Omental fat pad (tissue), 4 donors: ENCODE data around the gene GLA. TPM values are rescaled to one million over a fixed set of nuclear protein-coding genes. Genes with fewer than 3 reads are reported as not detected.

Source experiments
- ATAC-seq: fragments of 150-250 bp; one replicate; pipeline ENCODE4 v1.9.1; 2016; ENCODE audit warnings: mild to moderate bottlenecking, moderate library complexity; ENCODE audit not compliant: low FRiP score
- DNase-seq: peaks from one replicate; pipeline ENCODE4 v3.0.0-alpha.2; 2019; ENCODE audit warnings: low spot score
- total RNA-seq, 4 donors: library from RNA; depleted of rRNA; stranded (reverse); fragments of >200 nt; gene quantifications; one replicate each; pipeline ENCODE4 v1.1.0, GENCODE V29; 2016
- TF ChIP-seq, protein P1 (sequence below), 3 donors: fragments of 450-650 bp; IDR thresholded peaks; one replicate each; pipeline ENCODE4 v1.5.1; 2016 to 2017; ENCODE audit warnings: antibody characterized with exemption in 3 of 3, mild to moderate bottlenecking in 3 of 3, moderate library complexity in 2 of 3

The GLA gene
- total RNA-seq, 4 donors from 2014 or later, result 26.4 to 101 (median 49.7) TPM

DNA sequence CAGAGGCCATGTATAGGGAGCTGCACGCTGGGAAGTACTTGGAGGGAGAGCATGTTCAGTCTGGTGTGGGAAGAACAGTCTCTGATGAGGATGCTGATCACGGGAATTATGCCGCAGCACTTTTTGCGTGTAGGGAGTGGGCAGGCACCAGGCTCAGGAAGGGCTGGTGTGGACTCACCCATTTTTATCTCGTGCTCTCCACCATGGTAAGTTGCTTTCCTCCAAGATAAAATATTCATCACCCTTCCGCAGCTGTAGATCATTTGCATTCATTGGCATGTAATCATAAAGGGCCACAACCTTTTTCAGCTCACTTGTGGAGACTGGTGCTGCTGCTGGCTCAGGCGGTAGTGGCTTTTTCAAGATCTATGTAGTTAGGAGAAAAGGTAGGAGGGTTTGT, 47.3 kb downstream of the GLA start:
- no peak for ATAC-seq
- TF ChIP-seq, protein P1, sequence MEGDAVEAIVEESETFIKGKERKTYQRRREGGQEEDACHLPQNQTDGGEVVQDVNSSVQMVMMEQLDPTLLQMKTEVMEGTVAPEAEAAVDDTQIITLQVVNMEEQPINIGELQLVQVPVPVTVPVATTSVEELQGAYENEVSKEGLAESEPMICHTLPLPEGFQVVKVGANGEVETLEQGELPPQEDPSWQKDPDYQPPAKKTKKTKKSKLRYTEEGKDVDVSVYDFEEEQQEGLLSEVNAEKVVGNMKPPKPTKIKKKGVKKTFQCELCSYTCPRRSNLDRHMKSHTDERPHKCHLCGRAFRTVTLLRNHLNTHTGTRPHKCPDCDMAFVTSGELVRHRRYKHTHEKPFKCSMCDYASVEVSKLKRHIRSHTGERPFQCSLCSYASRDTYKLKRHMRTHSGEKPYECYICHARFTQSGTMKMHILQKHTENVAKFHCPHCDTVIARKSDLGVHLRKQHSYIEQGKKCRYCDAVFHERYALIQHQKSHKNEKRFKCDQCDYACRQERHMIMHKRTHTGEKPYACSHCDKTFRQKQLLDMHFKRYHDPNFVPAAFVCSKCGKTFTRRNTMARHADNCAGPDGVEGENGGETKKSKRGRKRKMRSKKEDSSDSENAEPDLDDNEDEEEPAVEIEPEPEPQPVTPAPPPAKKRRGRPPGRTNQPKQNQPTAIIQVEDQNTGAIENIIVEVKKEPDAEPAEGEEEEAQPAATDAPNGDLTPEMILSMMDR (IDR thresholded peaks at IDR 0.05), result no peak
- no peak for DNase-seq

DNA sequence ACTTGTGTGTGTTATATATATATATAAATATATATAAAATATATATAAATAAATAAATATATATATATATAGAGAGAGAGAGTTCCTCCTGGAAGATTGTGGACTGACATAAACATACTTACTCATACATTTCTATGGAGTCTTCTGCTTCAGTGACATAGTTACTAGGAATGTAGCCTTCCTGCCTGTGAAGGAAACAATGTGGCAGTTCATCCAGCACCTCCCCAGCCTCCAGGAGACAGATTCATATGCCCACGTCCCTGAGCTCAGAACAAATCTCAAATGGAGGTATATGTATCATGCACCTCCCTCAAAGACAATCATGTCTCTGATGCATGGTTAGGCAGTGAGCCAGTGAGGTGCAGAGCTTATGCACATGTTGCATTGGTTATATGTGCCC, 47.8 kb downstream of the GLA start:
- DNase-seq (no peak), ATAC-seq (no peak)
- TF ChIP-seq, protein P1 (IDR thresholded peaks at IDR 0.05), result no peak

DNA sequence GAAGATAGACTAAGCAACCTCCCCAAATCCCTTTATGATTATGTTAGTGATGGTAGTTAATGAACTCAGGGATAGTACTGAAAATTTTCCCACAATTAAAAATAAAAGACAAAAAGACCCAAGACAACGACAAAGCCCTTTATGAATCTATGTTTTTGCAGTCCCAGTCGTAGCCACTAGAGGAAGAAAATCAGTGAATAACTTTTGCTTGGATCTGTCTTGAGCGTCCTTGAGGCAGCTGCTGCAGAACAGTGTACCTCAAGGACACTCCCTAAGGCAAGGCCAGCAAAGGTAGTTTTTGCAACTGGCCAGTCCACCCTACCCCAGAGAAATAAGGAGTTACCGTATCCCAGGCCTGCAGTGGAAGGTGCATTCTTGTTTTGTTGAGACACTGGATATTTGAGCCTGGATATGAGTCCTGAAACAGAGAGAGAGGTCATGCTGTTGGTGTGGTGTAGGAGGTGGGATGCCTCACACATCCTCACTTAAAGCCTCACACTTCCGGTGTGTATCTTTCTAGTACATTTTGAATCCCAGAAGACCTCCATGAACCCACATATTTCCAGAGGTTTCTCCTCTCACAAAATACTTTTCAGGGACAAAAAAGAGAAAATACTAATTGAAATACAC, 50.4 kb downstream of the GLA start:
- no peak for ATAC-seq
- DNase-seq, result no peak

DNA sequence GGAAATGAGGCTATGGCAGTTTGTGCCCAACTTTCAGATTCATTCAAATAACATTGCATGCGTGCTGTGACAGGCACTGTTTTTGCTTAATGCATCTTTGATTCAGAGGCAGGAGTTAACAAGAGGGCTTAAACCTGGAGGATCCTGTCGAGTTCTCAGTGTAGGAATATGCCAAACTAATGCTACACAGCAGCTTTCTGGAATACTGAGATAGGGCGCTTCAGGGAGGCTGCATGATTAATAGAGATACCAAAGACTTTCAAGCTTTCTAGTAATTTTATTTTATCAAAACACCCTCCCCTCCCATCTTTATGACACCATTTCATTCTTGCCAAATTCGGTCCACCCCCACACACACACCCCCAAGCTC, 58.5 kb downstream of the GLA start:
- ATAC-seq (no peak), DNase-seq (no peak)
- TF ChIP-seq, protein P1 (IDR thresholded peaks at IDR 0.05), result no peak

More for the DNA sequence above, 50.4 kb downstream of the GLA start:
- TF ChIP-seq, protein P1 (IDR thresholded peaks at IDR 0.05), result no peak

DNA sequence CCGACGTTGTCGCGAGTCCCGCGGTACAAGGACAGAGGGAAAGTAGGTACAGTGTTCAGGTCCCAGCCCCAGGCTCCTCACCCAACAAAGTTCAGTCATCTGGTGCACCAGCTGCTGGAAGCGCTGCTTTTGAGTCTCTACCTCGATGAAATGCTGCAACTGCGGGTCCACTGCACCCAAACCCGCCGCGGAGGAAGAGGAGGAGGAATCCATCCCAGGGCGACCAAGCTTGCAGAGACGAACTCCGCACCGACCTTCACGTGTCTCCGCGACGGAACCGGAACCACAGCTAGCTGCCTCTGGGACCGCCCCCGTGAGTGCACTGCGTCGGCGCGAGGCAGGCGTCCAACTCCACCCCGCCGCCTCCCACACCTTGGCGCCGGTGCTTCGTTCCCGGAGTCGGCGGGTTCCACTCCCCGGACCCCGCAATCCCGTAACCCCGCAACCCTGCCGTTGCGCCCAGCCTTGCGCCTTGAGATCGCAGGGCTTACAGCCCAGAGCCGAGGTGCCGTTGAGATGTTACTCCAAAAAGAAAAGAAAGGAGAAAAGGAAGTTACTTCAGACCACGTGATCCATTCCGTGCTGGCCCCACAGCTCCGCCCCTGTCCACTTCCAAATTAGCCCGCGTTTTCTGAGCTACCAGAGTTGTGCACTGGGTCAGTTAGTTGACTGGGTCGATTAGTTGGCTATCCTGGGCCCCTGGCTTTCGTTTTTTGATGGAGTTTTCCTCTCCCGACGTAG, 59.1 kb downstream of the GLA start, which contains the start of gene TIMM8A:
Gene TIMM8A, minus strand, starts transcription at position 291 of the 741 bp plus-strand sequence. Its CDS starts 78 bp downstream, at position 213.
- ATAC-seq, result peak; percentile 95
- TF ChIP-seq, protein P1 (IDR thresholded peaks at IDR 0.05), result no peak
- peak; percentile 29 for DNase-seq

DNA sequence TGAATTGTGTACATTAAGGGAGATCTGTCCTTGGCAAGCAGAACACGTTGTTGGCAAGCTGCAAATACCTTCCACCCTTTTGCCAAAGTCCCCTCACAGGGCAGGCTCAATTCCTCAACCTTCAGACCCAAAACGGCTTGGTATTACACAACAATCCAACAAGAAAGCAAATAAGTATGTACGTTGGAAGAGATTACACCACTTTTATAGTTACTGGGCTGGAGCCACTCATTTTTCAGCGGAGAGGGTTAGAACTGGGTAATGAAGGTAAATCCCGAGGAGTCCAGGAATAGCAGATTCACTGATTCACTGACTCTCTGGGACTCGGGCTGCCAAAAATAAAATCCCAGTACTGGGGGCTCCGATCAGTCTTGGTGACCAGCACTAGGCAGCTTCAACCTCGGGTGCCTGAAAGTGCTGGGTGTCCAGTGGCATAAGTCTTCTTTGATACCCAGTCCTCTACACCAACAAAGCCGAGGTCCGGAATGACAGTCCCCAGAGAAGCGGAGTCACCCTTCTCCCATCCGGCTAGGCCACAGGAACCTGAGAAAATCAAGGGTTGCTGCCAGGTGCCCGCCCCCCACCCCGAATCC, 59.8 kb downstream of the GLA start:
- DNase-seq, result no peak
- TF ChIP-seq, protein P1 (IDR thresholded peaks at IDR 0.05), result no peak
- peak; percentile 47 for ATAC-seq

Other genes starting within 250 kb of the GLA start
- gene DRP2, start 188.1 kb downstream of the GLA start, total RNA-seq, result under 1 TPM; under 0.01 to 0.31 (median 0.14) TPM
- under 1 TPM in 2 of 4 donors, not detected in 2; 0.24 to 0.63 TPM for gene TAF7L, start 116.6 kb downstream of the GLA start, total RNA-seq
- 10 to 100 TPM in 1 of 4 donors, 1 to 10 TPM in 3; 4.3 to 16.3 (median 5.5) TPM for gene TIMM8A, start 59.2 kb downstream of the GLA start, total RNA-seq
- 10 to 100 TPM in 3 of 4 donors, 1 to 10 TPM in 1; 7.7 to 18.7 (median 12.4) TPM for gene BTK, start 21.7 kb downstream of the GLA start, total RNA-seq
- gene RPL36A, start 16.9 kb downstream of the GLA start, total RNA-seq, result 100 to 1,000 TPM; 739 to 914 (median 804) TPM
- 10 to 100 TPM; 49.3 to 60.8 (median 55.1) TPM for gene HNRNPH2, start 297 bp upstream of the GLA start, total RNA-seq
- gene ARMCX4, start 77.5 kb upstream of the GLA start, total RNA-seq, result 10 to 100 TPM in 2 of 4 donors, 1 to 10 TPM in 2; 6.7 to 22.5 (median 14.5) TPM
- 10 to 100 TPM; 13.7 to 60.2 (median 36.7) TPM for gene ARMCX1, start 142.6 kb upstream of the GLA start, total RNA-seq
- gene ARMCX6, start 210.1 kb upstream of the GLA start, total RNA-seq, result 10 to 100 TPM; 13.3 to 20.7 (median 19.2) TPM
- gene ARMCX3, start 215.2 kb upstream of the GLA start, total RNA-seq, result 10 to 100 TPM; 33.7 to 51.2 (median 48.7) TPM